ENCODE data around the gene VSTM1.

VSTM1 gene

GRCh38 chr19:54014920-54015560 is 48.7 kb downstream of the VSTM1 start:
- TF ChIP-seq REST (IDR thresholded peaks at IDR 0.05; ENCODE audit: insufficient read depth in 1 of 2, low read depth in 2 of 2, low read length in 2 of 2) (no peak), FOXP2 (optimal IDR thresholded peaks at IDR 0.05; ENCODE audit: borderline replicate concordance, extremely low read depth, extremely low read length, insufficient read depth) (no peak), SIN3A (IDR thresholded peaks at IDR 0.05; ENCODE audit: borderline replicate concordance, insufficient read depth, low read length) (no peak), POLR2AphosphoS5 (IDR thresholded peaks at IDR 0.05; ENCODE audit: low read depth, low read length) (no peak), TAF1 (IDR thresholded peaks at IDR 0.05; ENCODE audit: borderline replicate concordance, insufficient read depth, low read length) (no peak)

- TF ChIP-seq SIN3A (IDR thresholded peaks at IDR 0.05; ENCODE audit: borderline replicate concordance, insufficient read depth, low read length) (no peak), TAF1 (IDR thresholded peaks at IDR 0.05; ENCODE audit: borderline replicate concordance, insufficient read depth, low read length) (no peak), FOXP2 (optimal IDR thresholded peaks at IDR 0.05; ENCODE audit: borderline replicate concordance, extremely low read depth, extremely low read length, insufficient read depth) (no peak), POLR2AphosphoS5 (IDR thresholded peaks at IDR 0.05; ENCODE audit: low read depth, low read length) (no peak), REST (IDR thresholded peaks at IDR 0.05; ENCODE audit: insufficient read depth in 1 of 2, low read depth in 2 of 2, low read length in 2 of 2) (no peak)
Observed at GRCh38 chr19:54013866-54014265, 49.8 kb downstream of the VSTM1 start.

- no peak for TF ChIP-seq FOXP2 (optimal IDR thresholded peaks at IDR 0.05; ENCODE audit: borderline replicate concordance, extremely low read depth, extremely low read length, insufficient read depth)
- TF ChIP-seq SIN3A (IDR thresholded peaks at IDR 0.05; ENCODE audit: borderline replicate concordance, insufficient read depth, low read length), result no peak
- no peak for TF ChIP-seq TAF1 (IDR thresholded peaks at IDR 0.05; ENCODE audit: borderline replicate concordance, insufficient read depth, low read length)
- no peak for TF ChIP-seq REST (IDR thresholded peaks at IDR 0.05; ENCODE audit: insufficient read depth in 1 of 2, low read depth in 2 of 2, low read length in 2 of 2)
- no peak for TF ChIP-seq POLR2AphosphoS5 (IDR thresholded peaks at IDR 0.05; ENCODE audit: low read depth, low read length)
Observed at GRCh38 chr19:54011507-54012211, 52.0 kb downstream of the VSTM1 start.

- no peak for TF ChIP-seq SIN3A (IDR thresholded peaks at IDR 0.05; ENCODE audit: borderline replicate concordance, insufficient read depth, low read length)
Observed at GRCh38 chr19:54010474-54010873, 53.2 kb downstream of the VSTM1 start.

GRCh38 chr19:54009440-54009839 is 54.3 kb downstream of the VSTM1 start:
- TF ChIP-seq TAF1 (IDR thresholded peaks at IDR 0.05; ENCODE audit: borderline replicate concordance, insufficient read depth, low read length) (no peak), SIN3A (IDR thresholded peaks at IDR 0.05; ENCODE audit: borderline replicate concordance, insufficient read depth, low read length) (no peak), REST (IDR thresholded peaks at IDR 0.05; ENCODE audit: insufficient read depth in 1 of 2, low read depth in 2 of 2, low read length in 2 of 2) (no peak), FOXP2 (optimal IDR thresholded peaks at IDR 0.05; ENCODE audit: borderline replicate concordance, extremely low read depth, extremely low read length, insufficient read depth) (no peak), POLR2AphosphoS5 (IDR thresholded peaks at IDR 0.05; ENCODE audit: low read depth, low read length) (no peak)

All from PFSK-1 (cell line).